HEK293 (cell line): ENCODE data around the gene KRT222.

ENCODE experiments used
- CTCF ChIA-PET: fragments of 350-600 bp; formaldehyde crosslinking; extraction: SDS; loops from one replicate; lab custom pipeline; 2021; ENCODE audit warnings: antibody characterized with exemption; lab: Yijun Ruan, JAX
- POLR2A ChIA-PET: fragments of 300-600 bp; formaldehyde crosslinking; extraction: SDS; loops from one replicate; lab custom pipeline; 2020; ENCODE audit warnings: antibody characterized with exemption, inconsistent platforms; lab: Yijun Ruan, JAX
- H3K27ac ChIP-seq: fragments of 200-500 bp; sonication (Bioruptor generic); 2 replicates; pipeline ENCODE4 v1.5.1; 2014; ENCODE audit warnings: low read depth, low read length, control low read depth, inconsistent platforms; ENCODE audit errors: extremely low read depth
- H3K36me3 ChIP-seq, 2 experiments: fragments of 200-500 bp in 1 of 2; sonication (Bioruptor generic) in 1 of 2; 1 replicate in 1 of 2; 2 replicates in 1 of 2; pipeline ENCODE4 v1.5.1; 2014 to 2017; ENCODE audit warnings: inconsistent platforms in 2 of 2, low read length in 2 of 2; ENCODE audit not compliant: control insufficient read depth in 2 of 2, insufficient read depth in 1 of 2
- H3K4me1 ChIP-seq: fragments of 200-500 bp; sonication (Bioruptor generic); 2 replicates; pipeline ENCODE4 v1.5.1; 2014; ENCODE audit warnings: mild to moderate bottlenecking, low read length, inconsistent platforms; ENCODE audit not compliant: control insufficient read depth, insufficient read depth
- H3K4me3 ChIP-seq: 2 replicates; pipeline ENCODE4 v1.5.1; 2011; ENCODE audit warnings: low read depth, mild to moderate bottlenecking, control low read depth, low read length, moderate library complexity
- H3K9me3 ChIP-seq: fragments of 200-500 bp; sonication (Bioruptor generic); 2 replicates; pipeline ENCODE4 v1.5.1; 2014; ENCODE audit warnings: low read depth, low read length, inconsistent platforms; ENCODE audit not compliant: control insufficient read depth, insufficient read depth
- CTCF ChIP-seq: fragments of 450-650 bp; formaldehyde crosslinking; IDR thresholded peaks from 2 replicates; pipeline ENCODE4 v1.5.1; 2016; ENCODE audit warnings: missing biosample characterization, missing genetic modification characterization
- PBX3 ChIP-seq: sonication (generic); formaldehyde crosslinking; IDR thresholded peaks from 2 replicates; pipeline ENCODE4 v1.8.1; 2022; ENCODE audit warnings: mild to moderate bottlenecking, moderate library complexity, missing genetic modification reagents
- ZBTB17 ChIP-seq: fragments of 450-650 bp; formaldehyde crosslinking; IDR thresholded peaks from 2 replicates; pipeline ENCODE4 v1.5.1; 2016; ENCODE audit warnings: missing biosample characterization, missing genetic modification characterization
- ZBTB20 ChIP-seq: fragments of 450-650 bp; formaldehyde crosslinking; IDR thresholded peaks from 2 replicates; pipeline ENCODE4 v1.5.1; 2016; ENCODE audit warnings: missing biosample characterization, missing genetic modification characterization
- ZBTB49 ChIP-seq: fragments of 450-650 bp; formaldehyde crosslinking; IDR thresholded peaks from 2 replicates; pipeline ENCODE4 v1.5.1; 2016; ENCODE audit warnings: missing biosample characterization, missing genetic modification characterization, low read depth
- ZNF138 ChIP-seq: fragments of 450-650 bp; formaldehyde crosslinking; IDR thresholded peaks from 2 replicates; pipeline ENCODE4 v1.5.1; 2016; ENCODE audit warnings: missing biosample characterization, missing genetic modification characterization, borderline replicate concordance
- ZNF24 ChIP-seq: fragments of 450-650 bp; formaldehyde crosslinking; IDR thresholded peaks from 2 replicates; pipeline ENCODE4 v1.5.1; 2016; ENCODE audit warnings: missing biosample characterization, missing genetic modification characterization
- ZNF26 ChIP-seq: fragments of 450-650 bp; formaldehyde crosslinking; IDR thresholded peaks from 2 replicates; pipeline ENCODE4 v1.5.1; 2016; ENCODE audit warnings: missing biosample characterization, missing genetic modification characterization
- ZNF311 ChIP-seq: fragments of 450-650 bp; formaldehyde crosslinking; IDR thresholded peaks from 2 replicates; pipeline ENCODE4 v1.5.1; 2017; ENCODE audit warnings: missing biosample characterization, missing genetic modification characterization, borderline replicate concordance
- ZNF596 ChIP-seq: fragments of 450-650 bp; IDR thresholded peaks from 2 replicates; pipeline ENCODE4 v1.5.0; 2018; ENCODE audit warnings: missing biosample characterization, mild to moderate bottlenecking, missing genetic modification characterization, moderate library complexity
- ZNF654 ChIP-seq: fragments of 450-650 bp; formaldehyde crosslinking; IDR thresholded peaks from 2 replicates; pipeline ENCODE4 v1.5.1; 2016; ENCODE audit warnings: low read depth, missing biosample characterization, missing genetic modification characterization
- ZNF704 ChIP-seq: fragments of 450-650 bp; formaldehyde crosslinking; IDR thresholded peaks from 2 replicates; pipeline ENCODE4 v1.5.1; 2016; ENCODE audit warnings: missing biosample characterization, missing genetic modification characterization
- ZNF843 ChIP-seq: fragments of 450-650 bp; formaldehyde crosslinking; IDR thresholded peaks from 2 replicates; pipeline ENCODE4 v1.5.1; 2016; ENCODE audit warnings: missing biosample characterization, missing genetic modification characterization
- ZSCAN16 ChIP-seq: fragments of 450-650 bp; formaldehyde crosslinking; IDR thresholded peaks from 2 replicates; pipeline ENCODE4 v1.5.1; 2016; ENCODE audit warnings: missing biosample characterization, missing genetic modification characterization

The KRT222 gene

GRCh38 chr17:40615068-40615840 lies 49.7 kb downstream of the KRT222 start:
- Histone ChIP-seq H3K9me3 (no peaks in the 10 kb centered on the region), H3K4me3 (no peak overlapping the region), H3K27ac (no peak overlapping the region), H3K36me3 (no peaks in the 10 kb centered on the region), H3K4me1 (no peaks in the 10 kb centered on the region)
- CTCF ChIA-PET, result interaction anchor here (0.5 to 3.2 kb wide), 49 partner anchors 10 to 1052 kb away, joined by 3 to 26 read pairs (median 4); partner anchors contain the start of genes KRT222, KRT24 and KRT27
- POLR2A ChIA-PET, result interaction anchor here (1.4 kb wide), 1 partner anchor 10 kb away, joined by 4 read pairs; no protein-coding TSS in a partner anchor
- no peak for TF ChIP-seq ZBTB20 (tag by site-specific recombination)
- TF ChIP-seq ZNF654 (tag by site-specific recombination), result peak; percentile 67
- peak; percentile 86 for TF ChIP-seq CTCF (tag by site-specific recombination)
- peak; percentile 94 for TF ChIP-seq ZBTB17 (tag by site-specific recombination)
- TF ChIP-seq, all 188 proteins: peak for 3

GRCh38 chr17:40614431-40615067 lies 50.4 kb downstream of the KRT222 start:
- Histone ChIP-seq H3K36me3 (no peaks in the 10 kb centered on the region), H3K9me3 (no peaks in the 10 kb centered on the region), H3K4me3 (no peak overlapping the region), H3K27ac (no peak overlapping the region), H3K4me1 (no peaks in the 10 kb centered on the region)
- CTCF ChIA-PET, result interaction anchor here (0.6 to 3.2 kb wide), 30 partner anchors 10 to 1048 kb away, joined by 3 to 26 read pairs (median 4); partner anchors contain the start of gene KRT27
- POLR2A ChIA-PET, result interaction anchor here (1.4 kb wide), 1 partner anchor 10 kb away, joined by 4 read pairs; no protein-coding TSS in a partner anchor
- no peak for TF ChIP-seq ZNF596 (tag by site-specific recombination)
- no peak for TF ChIP-seq PBX3 (CRISPR knock-in tag)

- H3K4me3 ChIP-seq, result no peak overlapping the region
- TF ChIP-seq ZNF138 (tag by site-specific recombination), result no peak
- no peak for TF ChIP-seq ZNF843 (tag by site-specific recombination)
- TF ChIP-seq, all 188 proteins: peak for 0
- Histone ChIP-seq H3K27ac (no peak overlapping the region), H3K4me1 (no peaks in the 10 kb centered on the region), H3K36me3 (no peaks in the 10 kb centered on the region), H3K9me3 (no peaks in the 10 kb centered on the region)
- ChIA-PET CTCF (interaction anchor here (0.6 to 3.2 kb wide), 6 partner anchors 10 to 716 kb away, joined by 3 to 17 read pairs (median 4); no protein-coding TSS in a partner anchor), POLR2A (no interaction called here)
Measured at GRCh38 chr17:40613467-40614154, 51.4 kb downstream of the KRT222 start.

- POLR2A ChIA-PET, result no interaction called here
- H3K9me3 ChIP-seq, result no peaks in the 10 kb centered on the region
- H3K36me3 ChIP-seq, result no peaks in the 10 kb centered on the region
- no peak overlapping the region for H3K4me3 ChIP-seq
- CTCF ChIA-PET, result no interaction called here
- H3K4me1 ChIP-seq, result no peaks in the 10 kb centered on the region
- no peak overlapping the region for H3K27ac ChIP-seq
- TF ChIP-seq ZNF311 (tag by site-specific recombination) (no peak), ZNF26 (tag by site-specific recombination) (no peak), ZSCAN16 (tag by site-specific recombination) (no peak), ZNF24 (tag by site-specific recombination) (no peak), ZBTB49 (tag by site-specific recombination) (no peak), ZNF704 (tag by site-specific recombination) (no peak)
Measured at GRCh38 chr17:40612599-40613244, 52.3 kb downstream of the KRT222 start.
